Activated naive CD4-positive, alpha-beta T cell treated with anti-CD3 and anti-CD28 coated beads, Interleukin-2, amount 10 ng/mL, durations not matched to agents 7 days and 5 days (primary cell): Measurements from ENCODE around the gene TFPI.
"Not testable (repeated sequence)": the region's sequence is repeated elsewhere in the genome, so short reads cannot be mapped to it uniquely, and the experiment has no call there.

Source experiments
- CTCF ChIA-PET: fragments of 350-600 bp; sonication (Branson Sonifier 250); formaldehyde crosslinking; loops from one replicate; lab custom pipeline; 2021; ENCODE audit warnings: antibody characterized with exemption; lab: Charles Lee
- DNase-seq: peaks from one replicate; pipeline ENCODE4 v3.0.0-alpha.2; 2020
- H3K27ac Mint-ChIP-seq: one replicate; pipeline ENCODE4 v1.8.0; 2021; ENCODE audit warnings: mild to moderate bottlenecking, moderate library complexity, mixed read lengths
- H3K27me3 Mint-ChIP-seq: one replicate; pipeline ENCODE4 v1.8.0; 2021; ENCODE audit warnings: mild to moderate bottlenecking, mixed read lengths
- H3K36me3 Mint-ChIP-seq: one replicate; pipeline ENCODE4 v1.8.0; 2021; ENCODE audit warnings: mixed read lengths
- H3K4me1 Mint-ChIP-seq: one replicate; pipeline ENCODE4 v1.8.0; 2021; ENCODE audit warnings: mixed read lengths
- H3K4me3 Mint-ChIP-seq: one replicate; pipeline ENCODE4 v1.8.0; 2021; ENCODE audit warnings: mild to moderate bottlenecking, moderate library complexity, mixed read lengths
- H3K9me3 Mint-ChIP-seq: one replicate; pipeline ENCODE4 v1.8.0; 2021; ENCODE audit warnings: mixed read lengths

The TFPI gene

GRCh38 chr2:187529248-187529976, 24.8 kb downstream of the TFPI start:
- Mint-ChIP-seq H3K4me3 (no peak overlapping the region), H3K27ac (no peak overlapping the region)

DNA sequence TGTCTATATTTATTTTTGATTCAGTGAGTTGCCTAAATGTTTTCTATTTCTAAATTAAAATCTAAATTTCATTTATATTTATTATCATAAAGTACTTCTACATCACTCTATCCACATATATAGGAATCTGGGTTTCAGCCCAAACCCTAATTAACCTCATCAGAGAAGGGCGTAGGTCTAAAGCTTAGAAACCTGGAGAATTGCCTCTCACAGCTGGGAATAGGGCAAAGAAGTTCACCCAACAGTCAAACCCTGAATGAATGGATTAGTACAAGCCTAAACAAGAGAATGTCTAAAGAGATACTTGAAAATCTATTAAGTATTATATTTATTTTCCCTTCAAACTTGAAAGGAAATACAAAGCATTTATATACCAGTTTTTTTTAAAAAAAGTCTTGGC, 26.2 kb downstream of the TFPI start:
- CTCF ChIA-PET, result no interaction called here
- no peaks in the 10 kb centered on the region for H3K27me3 Mint-ChIP-seq

More at GRCh38 chr2:187529248-187529976, 24.8 kb downstream of the TFPI start:
- H3K36me3 Mint-ChIP-seq, result no peaks in the 10 kb centered on the region
- H3K4me1 Mint-ChIP-seq, result no peaks in the 10 kb centered on the region
- no peaks in the 10 kb centered on the region for H3K27me3 Mint-ChIP-seq
- no peaks in the 10 kb centered on the region for H3K9me3 Mint-ChIP-seq
- no peak for DNase-seq
- CTCF ChIA-PET, result no interaction called here

GRCh38 chr2:187527262-187527661, 27.0 kb downstream of the TFPI start:
- H3K27me3 Mint-ChIP-seq, result no peaks in the 10 kb centered on the region
- no peak overlapping the region for H3K4me3 Mint-ChIP-seq
- H3K4me1 Mint-ChIP-seq, result no peaks in the 10 kb centered on the region
- DNase-seq, result no peak
- H3K27ac Mint-ChIP-seq, result no peak overlapping the region
- H3K9me3 Mint-ChIP-seq, result no peaks in the 10 kb centered on the region
- CTCF ChIA-PET, result interaction anchor here (0.7 kb wide), 1 partner anchor 64 kb away, joined by 3 read pairs; no protein-coding TSS in a partner anchor
- H3K36me3 Mint-ChIP-seq, result no peaks in the 10 kb centered on the region

More for the DNA sequence above, 26.2 kb downstream of the TFPI start:
- DNase-seq, result no peak
- Mint-ChIP-seq H3K27ac (no peak overlapping the region), H3K4me1 (no peaks in the 10 kb centered on the region), H3K9me3 (no peaks in the 10 kb centered on the region), H3K4me3 (no peak overlapping the region), H3K36me3 (no peaks in the 10 kb centered on the region)

GRCh38 chr2:187526792-187527191, 27.4 kb downstream of the TFPI start:
- no peak overlapping the region for H3K27ac Mint-ChIP-seq
- no peaks in the 10 kb centered on the region for H3K36me3 Mint-ChIP-seq
- H3K4me3 Mint-ChIP-seq, result no peak overlapping the region
- no peaks in the 10 kb centered on the region for H3K4me1 Mint-ChIP-seq
- H3K27me3 Mint-ChIP-seq, result no peaks in the 10 kb centered on the region
- H3K9me3 Mint-ChIP-seq, result no peaks in the 10 kb centered on the region
- CTCF ChIA-PET, result interaction anchor here (0.7 to 1.5 kb wide), 2 partner anchors 27 to 64 kb away, joined by 3 to 6 read pairs; no protein-coding TSS in a partner anchor
- DNase-seq, result no peak

DNA sequence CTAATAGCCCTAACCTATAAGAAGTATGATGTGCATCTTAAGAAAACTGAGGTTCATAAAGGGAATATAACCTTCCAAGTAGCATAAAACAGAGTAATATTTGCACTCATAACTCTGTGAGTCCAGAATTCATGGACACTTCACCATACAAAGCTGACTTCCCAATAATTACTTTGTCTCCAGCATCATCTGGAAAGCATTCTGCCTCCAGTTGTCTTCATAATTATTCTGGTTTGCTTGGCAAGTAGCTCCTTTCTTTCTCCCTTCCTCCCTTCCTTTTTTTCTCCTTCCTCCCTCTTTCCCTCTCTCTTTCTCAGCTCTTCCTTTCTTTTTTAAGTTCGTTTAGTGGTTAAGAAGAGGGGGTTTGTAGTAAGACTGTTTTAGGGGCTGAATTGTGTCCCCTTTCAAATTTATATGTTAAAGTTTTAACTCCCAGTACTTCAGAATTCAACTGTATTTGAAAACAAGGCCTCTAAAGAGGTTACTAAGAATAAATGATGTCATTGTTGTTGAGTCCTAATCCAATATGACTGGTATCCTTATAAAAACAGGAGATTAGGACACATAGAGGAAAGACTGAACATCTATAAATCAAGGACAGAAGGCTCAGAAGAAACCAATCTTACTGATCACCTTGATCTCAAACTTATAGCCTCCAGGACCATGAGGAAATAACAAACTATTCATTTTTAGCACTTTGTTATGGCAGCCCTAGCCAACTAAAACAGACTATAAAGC, 28.9 kb downstream of the TFPI start:
- no peaks in the 10 kb centered on the region for H3K4me1 Mint-ChIP-seq
- H3K36me3 Mint-ChIP-seq, result no peaks in the 10 kb centered on the region
- no peak overlapping the region for H3K27ac Mint-ChIP-seq
- no peaks in the 10 kb centered on the region for H3K9me3 Mint-ChIP-seq
- no peak for DNase-seq
- H3K27me3 Mint-ChIP-seq, result no peaks in the 10 kb centered on the region
- H3K4me3 Mint-ChIP-seq, result no peak overlapping the region
- CTCF ChIA-PET, result interaction anchor here (0.9 to 1.5 kb wide), 2 partner anchors 25 to 58 kb away, joined by 3 to 6 read pairs; no protein-coding TSS in a partner anchor

GRCh38 chr2:187523325-187523724, 30.9 kb downstream of the TFPI start:
- no peak for DNase-seq
- Mint-ChIP-seq H3K4me3 (no peak overlapping the region), H3K9me3 (no peaks in the 10 kb centered on the region), H3K27ac (no peak overlapping the region), H3K4me1 (no peaks in the 10 kb centered on the region), H3K27me3 (no peaks in the 10 kb centered on the region), H3K36me3 (no peaks in the 10 kb centered on the region)
- CTCF ChIA-PET, result no interaction called here

- H3K4me1 Mint-ChIP-seq, result no peaks in the 10 kb centered on the region
- peaks cover 4% of the 10 kb centered on the region for H3K9me3 Mint-ChIP-seq
- no peaks in the 10 kb centered on the region for H3K36me3 Mint-ChIP-seq
- no peak overlapping the region for H3K4me3 Mint-ChIP-seq
- no peak for DNase-seq
- H3K27ac Mint-ChIP-seq, result no peak overlapping the region
- CTCF ChIA-PET, result interaction anchor here (1.0 to 1.6 kb wide), 2 partner anchors 20 to 60 kb away, joined by 3 to 4 read pairs; no protein-coding TSS in a partner anchor
- H3K27me3 Mint-ChIP-seq, result no peaks in the 10 kb centered on the region
Measured at GRCh38 chr2:187520121-187520624, 34.1 kb downstream of the TFPI start.

- Mint-ChIP-seq H3K36me3 (no peaks in the 10 kb centered on the region), H3K9me3 (peaks cover 4% of the 10 kb centered on the region), H3K4me3 (no peak overlapping the region), H3K27me3 (no peaks in the 10 kb centered on the region), H3K4me1 (no peaks in the 10 kb centered on the region), H3K27ac (no peak overlapping the region)
- CTCF ChIA-PET, result interaction anchor here (1.0 kb wide), 1 partner anchor 61 kb away, joined by 3 read pairs; no protein-coding TSS in a partner anchor
- DNase-seq, result no peak
Measured at GRCh38 chr2:187519419-187520120, 34.7 kb downstream of the TFPI start.

- CTCF ChIA-PET, H3K9me3 Mint-ChIP-seq: not testable (repeated sequence)
Measured at GRCh38 chr2:187517750-187518361, 36.4 kb downstream of the TFPI start.

GRCh38 chr2:187516630-187517510, 37.4 kb downstream of the TFPI start:
- DNase-seq, H3K9me3 Mint-ChIP-seq, CTCF ChIA-PET, H3K4me3 Mint-ChIP-seq, H3K36me3 Mint-ChIP-seq, H3K27me3 Mint-ChIP-seq, H3K4me1 Mint-ChIP-seq, H3K27ac Mint-ChIP-seq: not testable (repeated sequence)

More at GRCh38 chr2:187517750-187518361, 36.4 kb downstream of the TFPI start:
- DNase-seq, H3K27me3 Mint-ChIP-seq, H3K4me1 Mint-ChIP-seq, H3K36me3 Mint-ChIP-seq, H3K4me3 Mint-ChIP-seq, H3K27ac Mint-ChIP-seq: not testable (repeated sequence)

- Mint-ChIP-seq H3K27me3 (no peaks in the 10 kb centered on the region), H3K9me3 (peaks cover 4% of the 10 kb centered on the region), H3K36me3 (no peaks in the 10 kb centered on the region), H3K27ac (no peak overlapping the region), H3K4me1 (no peaks in the 10 kb centered on the region), H3K4me3 (no peak overlapping the region)
- no peak for DNase-seq
- CTCF ChIA-PET, result interaction anchor here (1.3 kb wide), 1 partner anchor 15 kb away, joined by 5 read pairs; no protein-coding TSS in a partner anchor
Measured at GRCh38 chr2:187514930-187515329, 39.3 kb downstream of the TFPI start.

DNA sequence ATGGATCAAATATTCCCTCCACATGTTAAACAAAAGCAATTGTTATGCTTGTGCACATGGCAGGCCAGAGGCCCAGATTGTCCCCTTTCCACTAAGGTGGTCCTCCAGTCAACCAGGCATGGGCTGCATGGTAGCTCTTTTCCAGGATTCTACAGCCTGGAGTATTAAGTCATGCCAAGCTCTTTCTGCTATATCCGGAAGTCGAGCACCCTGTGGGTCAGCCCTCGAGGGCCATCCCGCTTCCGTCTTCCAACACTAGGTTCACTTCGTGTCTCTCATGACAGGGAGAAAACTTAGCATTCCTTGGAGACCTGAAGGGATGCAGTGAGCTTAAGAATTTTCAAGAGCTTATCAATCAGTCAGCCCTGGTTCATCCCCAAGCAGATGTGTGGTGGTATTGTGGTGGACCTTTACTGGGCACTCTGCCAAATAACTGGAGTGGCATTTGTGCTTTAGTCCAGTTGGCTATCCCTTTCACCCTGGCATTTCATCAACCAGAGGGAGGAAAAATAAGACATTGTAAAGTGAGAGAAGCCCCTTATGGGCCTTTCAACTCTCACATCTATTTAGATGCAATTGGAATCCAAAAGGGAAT, 39.9 kb downstream of the TFPI start:
- H3K36me3 Mint-ChIP-seq, DNase-seq, H3K4me1 Mint-ChIP-seq, CTCF ChIA-PET, H3K27me3 Mint-ChIP-seq, H3K27ac Mint-ChIP-seq, H3K4me3 Mint-ChIP-seq, H3K9me3 Mint-ChIP-seq: not testable (repeated sequence)
